Measurements from ENCODE around the gene GLIS1.

GLIS1 gene

DNA sequence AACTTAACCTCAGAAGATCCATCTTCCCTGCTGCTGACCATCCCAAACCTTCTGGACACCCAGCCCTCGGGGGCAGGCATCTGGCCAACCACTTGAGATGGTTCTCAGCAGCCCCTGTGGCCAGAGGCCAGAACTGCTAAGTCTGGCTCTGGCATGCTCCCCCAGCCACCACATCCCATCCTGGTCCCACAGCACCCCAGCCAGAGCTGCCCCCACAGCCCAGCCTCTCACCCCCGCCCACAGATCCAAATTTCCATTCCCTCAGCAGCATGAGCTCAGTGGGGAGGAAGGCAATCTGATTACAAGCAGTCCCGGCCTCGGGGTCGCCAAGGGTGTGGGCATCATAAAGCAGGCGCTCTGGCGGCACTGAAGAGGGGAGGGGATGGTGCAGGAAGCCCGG lies 45.6 kb downstream of the GLIS1 start:
- DNase-seq: no peak

GRCh38 chr1:53691326-53691725 lies 47.6 kb downstream of the GLIS1 start:
- DNase-seq: no peak

- DNase-seq: no peak
Observed at GRCh38 chr1:53690411-53690810, 48.6 kb downstream of the GLIS1 start.

DNA sequence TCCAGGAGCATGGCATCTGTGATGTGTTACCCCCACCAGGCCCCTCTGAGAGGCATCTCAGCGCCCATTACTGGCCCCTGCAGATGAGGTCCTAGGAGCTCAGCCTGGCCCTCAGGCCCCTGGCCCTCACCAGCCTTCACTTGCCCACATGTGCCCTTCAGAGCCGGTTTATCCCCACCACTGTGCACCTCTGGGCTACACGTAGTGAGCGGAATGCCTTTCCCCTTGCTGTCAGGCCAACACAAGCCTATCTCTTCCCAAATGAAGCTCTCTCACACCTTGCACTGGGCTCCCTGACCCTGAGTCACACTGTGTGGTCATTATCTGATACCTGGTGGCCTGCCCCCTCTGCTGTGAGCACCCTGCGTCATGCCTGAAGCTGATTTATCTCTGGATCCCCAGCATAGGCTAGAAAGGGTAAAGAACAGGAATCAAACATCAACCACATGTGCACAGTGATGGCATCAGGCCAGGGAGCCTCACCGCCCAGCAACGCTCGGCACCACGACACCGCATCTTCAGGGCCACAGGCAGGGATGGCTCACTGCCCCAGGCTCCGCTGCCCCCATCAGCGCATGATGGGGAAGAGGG lies 49.1 kb downstream of the GLIS1 start:
- DNase-seq: no peak

- DNase-seq: no peak
Observed at GRCh38 chr1:53689223-53689622, 49.7 kb downstream of the GLIS1 start.

DNA sequence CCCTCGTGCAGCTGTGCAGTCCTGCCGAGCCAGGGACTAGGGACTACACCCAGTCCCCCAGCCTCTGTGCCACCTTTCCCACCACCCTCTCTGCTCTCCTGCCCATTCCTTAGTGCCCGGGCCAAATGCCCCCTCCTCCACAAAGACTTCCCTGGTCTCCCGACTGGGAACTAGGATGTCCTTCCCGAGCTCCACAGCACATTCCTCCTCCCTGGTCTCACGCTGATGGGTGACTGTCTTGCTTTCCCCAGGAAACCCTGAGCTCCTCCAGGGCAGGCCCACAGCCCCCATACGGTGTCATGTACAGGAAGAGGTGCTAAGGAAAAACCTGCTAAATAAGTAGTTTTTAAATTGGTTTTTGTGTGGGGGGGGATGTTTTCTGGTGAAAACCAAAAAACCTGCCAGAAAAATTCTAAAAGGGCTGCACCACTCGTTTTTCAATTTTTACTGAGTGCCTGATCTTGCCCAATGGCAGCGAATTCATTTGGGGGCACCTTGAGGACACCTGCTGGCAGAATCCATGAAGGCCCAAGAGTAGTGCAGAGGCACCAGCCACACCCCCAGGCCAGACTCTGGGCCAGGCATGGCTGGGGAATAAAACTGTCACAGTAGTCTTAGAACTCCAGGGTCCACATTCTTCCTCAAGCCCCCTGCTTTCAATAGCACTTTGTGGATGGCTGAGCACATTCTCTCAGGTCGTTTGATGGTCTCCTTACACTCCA lies 50.4 kb downstream of the GLIS1 start:
- no peak for DNase-seq

- no peak for DNase-seq
Observed at GRCh38 chr1:53687901-53688300, 51.1 kb downstream of the GLIS1 start.

DNA sequence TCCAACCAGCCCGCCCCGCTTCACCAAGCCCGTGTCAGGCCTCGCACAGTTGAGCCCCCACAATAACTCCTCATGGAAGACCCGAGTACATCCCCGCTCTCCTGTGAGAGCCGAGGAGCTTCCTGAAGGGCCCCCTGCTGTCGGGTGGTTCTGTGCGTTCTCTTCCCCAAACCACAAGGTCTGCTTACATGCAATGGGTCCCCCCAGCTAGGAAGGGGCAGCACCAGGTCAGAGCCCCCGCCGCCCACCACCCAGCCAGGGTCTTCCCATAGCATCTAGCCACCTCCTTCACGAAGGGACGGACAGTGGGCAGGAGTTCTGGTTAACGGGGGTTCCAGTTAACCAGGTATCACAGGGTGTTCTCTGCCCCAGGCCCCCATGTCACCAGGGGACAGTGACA lies 51.5 kb downstream of the GLIS1 start:
- DNase-seq: no peak

- no peak for DNase-seq
Observed at GRCh38 chr1:53686965-53687267, 52.0 kb downstream of the GLIS1 start.

DNA sequence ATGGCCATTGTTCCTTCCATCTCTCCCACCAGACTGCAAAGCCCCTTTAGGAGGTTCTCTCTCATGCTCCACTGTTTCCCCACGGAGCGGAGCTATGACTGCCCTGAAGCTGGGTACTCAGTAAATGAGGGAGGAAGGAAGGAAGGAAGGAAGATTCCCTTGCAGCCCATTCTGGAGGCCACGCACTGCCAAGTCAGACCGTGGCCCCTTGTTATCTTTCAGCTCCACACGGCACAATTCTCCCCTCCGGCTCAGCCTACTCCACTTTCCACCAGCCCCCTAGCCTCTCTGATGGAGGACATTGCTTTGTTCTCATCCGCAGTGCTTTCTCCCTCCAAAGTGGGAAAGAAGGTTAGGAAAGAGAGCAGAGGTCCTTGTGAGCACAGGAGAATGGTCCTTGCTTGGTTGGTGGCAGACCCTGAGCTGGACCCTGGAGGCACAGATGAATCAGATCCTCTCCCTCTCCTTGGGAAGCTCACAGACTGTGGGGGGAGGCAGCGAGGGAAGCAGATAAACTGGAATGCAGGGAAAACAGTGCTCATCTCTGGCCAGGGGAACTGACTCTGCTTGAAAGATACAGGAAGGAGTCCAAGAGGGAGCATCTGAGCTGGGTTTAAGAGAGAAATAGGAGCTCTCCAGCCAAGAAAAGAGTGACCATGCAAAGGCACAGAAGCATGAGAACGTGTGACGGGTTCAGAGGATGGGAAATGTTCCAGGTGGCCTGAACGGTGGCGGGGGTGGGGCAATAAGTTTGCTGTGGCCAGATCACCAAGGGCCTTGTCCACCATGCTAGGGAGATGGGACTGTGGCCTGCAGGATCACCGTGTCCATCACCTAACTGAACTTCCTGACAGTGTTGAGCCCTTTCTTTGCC lies 52.6 kb downstream of the GLIS1 start:
- DNase-seq: no peak

DNA sequence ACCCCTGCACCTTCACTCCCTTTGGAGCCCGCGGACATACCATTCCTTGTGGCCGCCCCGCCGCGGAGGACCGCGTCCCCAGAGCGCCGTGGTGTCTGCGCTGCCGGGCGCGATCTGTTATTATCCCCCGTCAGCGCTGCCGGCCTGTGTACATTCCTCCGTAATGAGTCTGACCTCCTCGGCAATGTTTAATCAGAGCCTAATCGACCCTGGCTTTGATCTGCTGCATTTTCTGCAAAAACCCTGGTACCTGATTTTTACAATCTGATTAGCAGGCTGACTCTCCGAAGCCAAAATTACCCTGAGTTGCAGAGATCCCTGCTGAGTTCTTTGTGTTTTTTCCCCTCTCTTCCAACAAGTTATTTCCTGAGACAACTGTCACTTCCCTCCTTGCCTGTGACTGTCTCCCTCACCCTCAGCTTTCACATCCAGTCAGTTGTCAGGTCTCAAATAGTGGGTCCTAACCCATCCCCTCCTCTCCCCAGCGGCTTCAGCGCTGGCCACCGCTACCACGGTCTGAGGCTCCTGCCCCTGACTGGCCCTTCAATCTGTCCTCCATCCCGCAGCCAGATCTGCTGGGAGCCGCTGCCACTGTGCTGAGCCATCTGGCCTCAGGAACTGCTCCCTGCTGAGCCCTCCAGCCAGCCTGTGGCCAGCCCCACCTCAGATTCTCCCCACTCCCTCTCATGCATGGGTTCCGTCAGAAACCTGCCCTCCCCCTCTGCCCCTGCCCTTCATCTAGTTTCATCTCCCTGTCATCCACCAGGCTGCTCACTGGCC lies 53.5 kb downstream of the GLIS1 start:
- peak; percentile 81 for DNase-seq

DNA sequence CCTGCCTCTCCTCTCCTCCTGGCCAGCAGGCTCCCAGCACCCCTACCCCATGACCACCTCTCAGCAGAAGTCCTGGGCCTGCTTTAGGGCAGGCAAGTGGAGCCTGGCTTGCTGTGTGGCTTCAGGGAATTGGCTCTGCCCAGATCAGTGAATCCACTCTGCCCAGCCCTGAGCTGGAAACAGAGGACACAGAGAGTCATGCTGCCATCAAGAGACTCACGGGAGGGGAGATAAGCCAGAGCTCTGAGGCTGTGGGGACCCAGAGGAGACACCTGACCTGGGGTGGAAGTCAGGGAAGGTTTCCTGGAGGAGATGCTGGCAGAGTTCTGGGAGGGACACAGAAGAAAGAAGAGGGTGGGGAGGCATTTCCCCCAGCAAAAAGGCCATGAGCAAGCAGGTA lies 54.2 kb downstream of the GLIS1 start:
- peak; percentile 38 for DNase-seq

- DNase-seq: peak; percentile 42
Observed at GRCh38 chr1:53683986-53684740, 54.8 kb downstream of the GLIS1 start.

- no peak for DNase-seq
Observed at GRCh38 chr1:53682881-53683280, 56.1 kb downstream of the GLIS1 start.

DNA sequence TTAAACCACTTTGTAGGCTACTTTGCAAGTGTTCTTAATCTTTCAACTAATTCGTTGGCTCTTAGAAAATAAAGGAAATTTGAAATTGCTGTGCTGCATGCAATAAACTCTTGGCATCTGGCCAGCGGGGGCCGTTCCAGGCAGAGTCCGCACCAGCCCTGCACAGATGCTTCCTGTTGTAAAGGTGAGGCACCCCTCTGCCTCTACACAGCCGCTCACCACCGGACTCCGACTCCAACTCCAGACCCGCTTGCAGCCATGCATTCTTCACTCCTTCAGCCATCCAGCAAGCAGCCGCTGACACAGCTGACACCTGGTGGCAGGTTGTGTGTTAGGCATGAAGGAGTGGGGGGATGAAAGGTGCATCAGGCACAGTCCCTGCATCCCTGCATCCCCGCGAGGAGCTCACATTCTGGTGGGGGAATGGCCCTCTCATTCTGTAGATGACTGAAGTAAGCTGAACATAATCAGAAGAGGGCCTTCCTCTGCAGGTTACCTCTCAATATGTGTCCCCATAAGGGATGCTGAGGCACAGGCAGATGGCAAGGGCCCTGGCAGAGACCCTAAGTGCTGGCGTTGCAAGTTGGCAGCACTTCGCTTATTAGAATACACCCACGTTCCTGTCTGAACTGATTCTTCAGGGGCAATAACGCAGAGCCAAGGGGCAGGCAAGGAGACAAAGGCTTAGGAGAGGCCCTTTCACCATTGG lies 56.8 kb downstream of the GLIS1 start:
- peak; percentile 72 for DNase-seq

DNA sequence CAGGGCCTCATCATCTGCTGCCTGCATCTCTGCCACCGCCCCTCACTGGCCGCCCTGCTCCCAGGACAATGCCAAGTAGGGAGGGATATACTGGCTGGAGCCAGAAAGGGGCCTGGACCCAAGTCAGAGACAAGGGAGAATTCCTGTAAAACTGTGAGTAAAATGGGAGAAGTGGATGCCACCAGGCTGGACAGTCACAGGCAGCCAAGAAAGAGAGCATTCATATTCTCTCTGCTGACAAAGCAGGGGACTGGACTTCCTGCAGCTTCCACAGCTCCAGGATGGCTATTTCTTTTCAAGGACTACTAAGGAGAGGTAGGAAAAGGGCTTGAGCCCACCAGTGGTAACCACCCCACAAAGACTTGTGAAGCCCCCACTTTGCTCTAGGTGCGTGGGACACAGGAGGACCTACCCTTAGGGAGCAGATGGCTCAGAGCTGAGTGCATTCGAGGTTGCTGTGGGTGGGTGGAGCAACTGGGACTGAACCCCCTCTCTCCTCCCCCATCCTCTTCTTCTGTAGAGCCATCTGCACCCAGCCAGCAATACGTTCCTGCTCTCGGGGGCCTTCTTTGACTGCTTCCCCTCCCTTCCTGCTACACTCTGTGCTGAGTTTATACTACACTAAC lies 57.5 kb downstream of the GLIS1 start:
- no peak for DNase-seq

GRCh38 chr1:53680868-53681267 lies 58.1 kb downstream of the GLIS1 start:
- no peak for DNase-seq

GRCh38 chr1:53678938-53679825 lies 59.8 kb downstream of the GLIS1 start:
- DNase-seq: no peak

GRCh38 chr1:53678507-53678906 lies 60.5 kb downstream of the GLIS1 start:
- DNase-seq: no peak

DNA sequence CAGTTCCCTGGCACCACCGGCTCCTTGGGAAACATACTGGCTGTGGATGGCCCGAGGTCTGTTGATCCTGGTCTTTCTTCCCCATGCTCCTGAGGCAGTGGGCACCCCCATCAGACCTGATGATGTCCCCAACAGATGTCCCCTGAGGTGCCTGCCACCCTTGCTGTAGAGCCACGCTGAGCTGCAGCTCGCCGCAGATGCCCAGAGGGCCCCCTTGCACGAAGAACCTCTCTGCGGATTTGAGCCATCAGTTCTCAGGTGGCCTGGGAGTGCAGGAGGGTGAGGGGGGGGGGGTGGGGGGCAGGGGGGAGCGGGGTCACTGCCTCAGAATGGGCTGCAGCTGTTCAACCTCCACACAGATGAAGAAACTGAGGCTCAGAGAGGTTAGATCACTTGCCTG lies 60.9 kb downstream of the GLIS1 start:
- no peak for DNase-seq

All from eye (tissue), 1 donor.